ENCODE data around the gene HGF.
"Not testable (repeated sequence)": the region's sequence is repeated elsewhere in the genome, so short reads cannot be mapped to it uniquely, and the experiment has no call there.

The HGF gene

DNA sequence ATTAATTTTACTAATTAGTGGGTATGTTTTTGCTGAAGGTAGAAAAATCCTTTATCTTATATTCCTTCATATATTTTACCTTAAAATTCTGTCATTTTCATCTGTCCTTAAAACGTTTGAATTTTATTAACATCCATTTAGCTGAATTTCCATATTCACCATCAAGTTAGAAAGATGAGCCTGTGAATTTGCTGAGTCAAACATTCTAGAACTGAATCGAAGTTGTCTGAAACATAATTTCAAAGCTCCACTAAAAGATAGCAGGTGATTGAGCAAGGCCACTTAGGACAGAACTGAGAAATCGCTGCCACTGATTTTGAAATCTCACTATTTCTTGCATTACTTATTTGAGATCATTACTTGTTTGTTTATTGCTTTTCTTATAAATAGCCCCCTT lies 17.5 kb downstream of the HGF start:
- Histone ChIP-seq H3K27ac (ENCODE audit: low read depth, low read length) (no peak overlapping the region), H3K4me1 (ENCODE audit: control insufficient read depth, insufficient read depth, low read length, unreplicated experiment) (no peaks in the 10 kb centered on the region), H2AFZ (ENCODE audit: low read length, unreplicated experiment) (no peak overlapping the region), H3K79me2 (ENCODE audit: control insufficient read depth, insufficient read depth, low read length, unreplicated experiment) (no peaks in the 10 kb centered on the region), H3K36me3 (ENCODE audit: insufficient read depth, low read length) (peaks cover 29% of the 10 kb centered on the region), H3K4me3 (ENCODE audit: low read depth, low read length) (no peak overlapping the region), H3K27me3 (ENCODE audit: insufficient read depth, low read length) (no peaks in the 10 kb centered on the region)

GRCh38 chr7:81751619-81752317 lies 18.1 kb downstream of the HGF start:
- no peaks in the 10 kb centered on the region for H3K27me3 ChIP-seq (ENCODE audit: insufficient read depth, low read length)
- H3K27ac ChIP-seq (ENCODE audit: low read depth, low read length): no peak overlapping the region
- H3K36me3 ChIP-seq (ENCODE audit: insufficient read depth, low read length): peaks cover 26% of the 10 kb centered on the region
- H3K4me1 ChIP-seq (ENCODE audit: control insufficient read depth, insufficient read depth, low read length, unreplicated experiment): no peaks in the 10 kb centered on the region
- no peak overlapping the region for H2AFZ ChIP-seq (ENCODE audit: low read length, unreplicated experiment)
- no peaks in the 10 kb centered on the region for H3K79me2 ChIP-seq (ENCODE audit: control insufficient read depth, insufficient read depth, low read length, unreplicated experiment)
- H3K4me3 ChIP-seq (ENCODE audit: low read depth, low read length): no peak overlapping the region

GRCh38 chr7:81745637-81746036 lies 24.2 kb downstream of the HGF start:
- H3K27me3 ChIP-seq (ENCODE audit: insufficient read depth, low read length): no peaks in the 10 kb centered on the region
- H3K27ac ChIP-seq (ENCODE audit: low read depth, low read length): no peak overlapping the region
- no peak overlapping the region for H2AFZ ChIP-seq (ENCODE audit: low read length, unreplicated experiment)
- no peaks in the 10 kb centered on the region for H3K4me1 ChIP-seq (ENCODE audit: control insufficient read depth, insufficient read depth, low read length, unreplicated experiment)
- no peaks in the 10 kb centered on the region for H3K79me2 ChIP-seq (ENCODE audit: control insufficient read depth, insufficient read depth, low read length, unreplicated experiment)
- H3K4me3 ChIP-seq (ENCODE audit: low read depth, low read length): no peak overlapping the region
- peaks cover 21% of the 10 kb centered on the region for H3K36me3 ChIP-seq (ENCODE audit: insufficient read depth, low read length)

DNA sequence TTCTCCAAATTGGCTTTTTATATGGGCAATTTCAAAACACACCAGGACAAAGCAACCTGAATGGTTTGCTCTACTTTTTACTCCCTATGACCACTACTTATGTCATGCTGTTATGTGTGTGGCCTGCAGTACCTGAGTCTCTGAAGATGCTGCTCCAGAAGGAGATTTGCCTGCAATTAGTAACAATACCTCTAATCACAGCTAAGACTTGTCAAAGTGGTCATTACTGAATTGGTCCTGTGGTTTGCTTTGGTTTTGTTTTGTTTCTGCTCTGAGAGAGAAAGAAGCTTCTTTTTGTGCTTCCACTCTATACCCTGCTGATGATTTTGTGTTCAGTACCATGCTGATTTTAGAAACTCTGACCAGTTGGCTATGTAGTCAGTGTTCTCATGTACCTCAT lies 25.5 kb downstream of the HGF start:
- Histone ChIP-seq H3K4me3 (ENCODE audit: low read depth, low read length) (no peak overlapping the region), H3K27ac (ENCODE audit: low read depth, low read length) (no peak overlapping the region), H3K27me3 (ENCODE audit: insufficient read depth, low read length) (no peaks in the 10 kb centered on the region), H3K36me3 (ENCODE audit: insufficient read depth, low read length) (peaks cover 22% of the 10 kb centered on the region), H2AFZ (ENCODE audit: low read length, unreplicated experiment) (no peak overlapping the region), H3K79me2 (ENCODE audit: control insufficient read depth, insufficient read depth, low read length, unreplicated experiment) (no peaks in the 10 kb centered on the region), H3K4me1 (ENCODE audit: control insufficient read depth, insufficient read depth, low read length, unreplicated experiment) (no peaks in the 10 kb centered on the region)

- Histone ChIP-seq H3K79me2 (ENCODE audit: control insufficient read depth, insufficient read depth, low read length, unreplicated experiment) (no peaks in the 10 kb centered on the region), H3K27me3 (ENCODE audit: insufficient read depth, low read length) (no peaks in the 10 kb centered on the region), H3K4me3 (ENCODE audit: low read depth, low read length) (no peak overlapping the region), H3K27ac (ENCODE audit: low read depth, low read length) (no peak overlapping the region), H3K36me3 (ENCODE audit: insufficient read depth, low read length) (peaks cover 22% of the 10 kb centered on the region), H2AFZ (ENCODE audit: low read length, unreplicated experiment) (no peak overlapping the region), H3K4me1 (ENCODE audit: control insufficient read depth, insufficient read depth, low read length, unreplicated experiment) (no peaks in the 10 kb centered on the region)
Measured at GRCh38 chr7:81743665-81744064, 26.2 kb downstream of the HGF start.

DNA sequence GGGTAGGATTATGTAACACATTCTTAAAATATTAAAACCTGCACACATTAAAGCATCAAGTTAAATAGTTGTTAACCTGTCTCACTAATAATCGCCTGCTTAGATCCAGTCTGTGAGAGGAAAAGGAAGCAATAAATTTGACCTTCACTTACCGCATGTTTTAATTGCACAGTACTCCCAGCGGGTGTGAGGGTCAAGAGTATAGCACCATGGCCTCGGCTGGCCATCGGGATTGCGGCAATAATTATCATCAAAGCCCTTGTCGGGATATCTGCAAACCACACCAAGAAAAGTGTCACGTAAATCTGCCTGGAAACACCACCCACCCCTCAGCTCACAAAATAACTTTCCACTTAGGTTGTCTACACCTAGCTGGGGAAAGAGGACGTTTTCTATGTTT lies 26.6 kb downstream of the HGF start:
- Histone ChIP-seq H3K27me3 (ENCODE audit: insufficient read depth, low read length) (no peaks in the 10 kb centered on the region), H3K36me3 (ENCODE audit: insufficient read depth, low read length) (peaks cover 22% of the 10 kb centered on the region), H2AFZ (ENCODE audit: low read length, unreplicated experiment) (no peak overlapping the region), H3K27ac (ENCODE audit: low read depth, low read length) (no peak overlapping the region), H3K79me2 (ENCODE audit: control insufficient read depth, insufficient read depth, low read length, unreplicated experiment) (no peaks in the 10 kb centered on the region), H3K4me1 (ENCODE audit: control insufficient read depth, insufficient read depth, low read length, unreplicated experiment) (no peaks in the 10 kb centered on the region), H3K4me3 (ENCODE audit: low read depth, low read length) (no peak overlapping the region)

GRCh38 chr7:81740403-81740802 lies 29.4 kb downstream of the HGF start:
- Histone ChIP-seq H3K27me3 (ENCODE audit: insufficient read depth, low read length) (no peaks in the 10 kb centered on the region), H3K4me1 (ENCODE audit: control insufficient read depth, insufficient read depth, low read length, unreplicated experiment) (no peaks in the 10 kb centered on the region), H3K4me3 (ENCODE audit: low read depth, low read length) (no peak overlapping the region), H3K36me3 (ENCODE audit: insufficient read depth, low read length) (peaks cover 22% of the 10 kb centered on the region), H3K27ac (ENCODE audit: low read depth, low read length) (no peak overlapping the region), H2AFZ (ENCODE audit: low read length, unreplicated experiment) (no peak overlapping the region), H3K79me2 (ENCODE audit: control insufficient read depth, insufficient read depth, low read length, unreplicated experiment) (no peaks in the 10 kb centered on the region)

DNA sequence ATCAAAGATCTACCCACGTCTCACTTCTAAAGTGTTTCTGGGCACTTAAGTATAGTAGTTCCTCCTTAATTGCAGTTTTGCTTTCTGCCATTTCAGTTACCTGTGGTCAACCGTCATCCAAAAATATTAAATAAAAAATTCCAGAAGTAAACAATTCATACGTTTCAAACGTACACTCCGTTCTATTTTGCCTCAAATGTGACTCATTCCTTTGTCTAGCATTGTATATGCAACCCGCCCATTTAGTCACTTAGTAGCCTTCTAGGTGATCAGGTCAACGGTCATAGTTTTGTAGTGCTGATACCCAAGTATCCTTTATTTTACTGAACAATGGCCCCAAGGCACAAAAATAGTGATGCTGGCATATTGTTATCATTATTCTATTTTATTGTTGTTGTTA lies 33.8 kb downstream of the HGF start:
- H3K79me2 ChIP-seq (ENCODE audit: control insufficient read depth, insufficient read depth, low read length, unreplicated experiment): no peaks in the 10 kb centered on the region
- no peak overlapping the region for H2AFZ ChIP-seq (ENCODE audit: low read length, unreplicated experiment)
- H3K27ac ChIP-seq (ENCODE audit: low read depth, low read length): no peak overlapping the region
- H3K36me3 ChIP-seq (ENCODE audit: insufficient read depth, low read length): peaks cover 4% of the 10 kb centered on the region
- H3K4me1 ChIP-seq (ENCODE audit: control insufficient read depth, insufficient read depth, low read length, unreplicated experiment): no peaks in the 10 kb centered on the region
- no peak overlapping the region for H3K4me3 ChIP-seq (ENCODE audit: low read depth, low read length)
- no peaks in the 10 kb centered on the region for H3K27me3 ChIP-seq (ENCODE audit: insufficient read depth, low read length)

- H2AFZ ChIP-seq (ENCODE audit: low read length, unreplicated experiment): peak overlapping the region; percentile 36
- H3K27me3 ChIP-seq (ENCODE audit: insufficient read depth, low read length): no peaks in the 10 kb centered on the region
- H3K36me3 ChIP-seq (ENCODE audit: insufficient read depth, low read length): peaks cover 13% of the 10 kb centered on the region
Measured at GRCh38 chr7:81725812-81726127, 44.1 kb downstream of the HGF start.

GRCh38 chr7:81725003-81725811 lies 44.6 kb downstream of the HGF start:
- Histone ChIP-seq H3K36me3 (ENCODE audit: insufficient read depth, low read length) (peaks cover 13% of the 10 kb centered on the region), H3K27ac (ENCODE audit: low read depth, low read length) (peak overlapping the region; percentile 51), H2AFZ (ENCODE audit: low read length, unreplicated experiment) (peak overlapping the region; percentile 36)

More at GRCh38 chr7:81725812-81726127, 44.1 kb downstream of the HGF start:
- Histone ChIP-seq H3K4me3 (ENCODE audit: low read depth, low read length) (peak overlapping the region; percentile 2; the same call in 1 of the 2 replicates), H3K27ac (ENCODE audit: low read depth, low read length) (peak overlapping the region; percentile 51), H3K79me2 (ENCODE audit: control insufficient read depth, insufficient read depth, low read length, unreplicated experiment) (no peaks in the 10 kb centered on the region), H3K4me1 (ENCODE audit: control insufficient read depth, insufficient read depth, low read length, unreplicated experiment) (peaks cover 20% of the 10 kb centered on the region)

GRCh38 chr7:81722250-81722649 lies 47.6 kb downstream of the HGF start:
- H3K79me2 ChIP-seq (ENCODE audit: control insufficient read depth, insufficient read depth, low read length, unreplicated experiment); H3K27ac ChIP-seq (ENCODE audit: low read depth, low read length); H2AFZ ChIP-seq (ENCODE audit: low read length, unreplicated experiment); H3K27me3 ChIP-seq (ENCODE audit: insufficient read depth, low read length); H3K4me3 ChIP-seq (ENCODE audit: low read depth, low read length): not testable (repeated sequence)
- peaks cover 15% of the 10 kb centered on the region for H3K4me1 ChIP-seq (ENCODE audit: control insufficient read depth, insufficient read depth, low read length, unreplicated experiment)
- H3K36me3 ChIP-seq (ENCODE audit: insufficient read depth, low read length): peaks cover 13% of the 10 kb centered on the region

More at GRCh38 chr7:81725003-81725811, 44.6 kb downstream of the HGF start:
- Histone ChIP-seq H3K4me1 (ENCODE audit: control insufficient read depth, insufficient read depth, low read length, unreplicated experiment) (peaks cover 20% of the 10 kb centered on the region), H3K4me3 (ENCODE audit: low read depth, low read length) (no peak overlapping the region), H3K79me2 (ENCODE audit: control insufficient read depth, insufficient read depth, low read length, unreplicated experiment) (no peaks in the 10 kb centered on the region), H3K27me3 (ENCODE audit: insufficient read depth, low read length) (no peaks in the 10 kb centered on the region)

Measured in ACC112 (cell line).